Trophoblast cell (in vitro differentiated cells and primary cell): ENCODE measurements around the gene TAF1B.

ENCODE experiments used
- DNase-seq, 2 donors: peaks; one replicate each; pipeline ENCODE4 v3.0.0-alpha.2; 2016
- H2AFZ ChIP-seq: 2 replicates; pipeline ENCODE4 v1.6.1; 2013; ENCODE audit warnings: low read length, moderate library complexity, mild to moderate bottlenecking; ENCODE audit not compliant: insufficient read depth, poor library complexity
- H2AK5ac ChIP-seq: 2 replicates; pipeline ENCODE4 v1.6.1; 2013; ENCODE audit warnings: mild to moderate bottlenecking, low read length
- H2BK120ac ChIP-seq: 2 replicates; pipeline ENCODE4 v1.6.1; 2013; ENCODE audit warnings: low read length, mild to moderate bottlenecking, moderate library complexity; ENCODE audit not compliant: insufficient read depth, poor library complexity
- H2BK12ac ChIP-seq: 2 replicates; pipeline ENCODE4 v1.6.1; 2013; ENCODE audit warnings: mild to moderate bottlenecking, low read length, moderate library complexity
- H2BK5ac ChIP-seq: 2 replicates; pipeline ENCODE4 v1.6.1; 2013; ENCODE audit warnings: low read length, low read depth, moderate library complexity, mild to moderate bottlenecking; ENCODE audit not compliant: poor library complexity
- H3K14ac ChIP-seq: 2 replicates; pipeline ENCODE4 v1.6.1; 2013; ENCODE audit warnings: mild to moderate bottlenecking, low read length
- H3K18ac ChIP-seq: 2 replicates; pipeline ENCODE4 v1.6.1; 2013; ENCODE audit warnings: mild to moderate bottlenecking, low read length
- H3K23ac ChIP-seq: 2 replicates; pipeline ENCODE4 v1.6.1; 2013; ENCODE audit warnings: low read length
- H3K27ac ChIP-seq: 2 replicates; pipeline ENCODE4 v1.5.1; 2013; ENCODE audit warnings: low read depth, mild to moderate bottlenecking, inconsistent platforms, low read length, moderate library complexity
- H3K27me3 ChIP-seq: 2 replicates; pipeline ENCODE4 v1.6.1; 2013; ENCODE audit warnings: inconsistent platforms, mild to moderate bottlenecking, low read length, moderate library complexity; ENCODE audit not compliant: insufficient read depth
- H3K36me3 ChIP-seq, 2 experiments: 1 replicate in 1 of 2; 2 replicates in 1 of 2; pipeline ENCODE4 v1.6.1; 2013; ENCODE audit warnings: low read length in 2 of 2, mild to moderate bottlenecking in 2 of 2, moderate library complexity in 1 of 2; ENCODE audit not compliant: insufficient read depth in 2 of 2, control insufficient read depth in 1 of 2
- H3K4ac ChIP-seq: 2 replicates; pipeline ENCODE4 v1.6.1; 2013; ENCODE audit warnings: low read depth, mild to moderate bottlenecking, low read length, moderate library complexity
- H3K4me1 ChIP-seq, 2 experiments: 1 replicate in 1 of 2; 2 replicates in 1 of 2; pipeline ENCODE4 v1.6.1; 2013; ENCODE audit warnings: low read length in 2 of 2, mild to moderate bottlenecking in 2 of 2, moderate library complexity in 1 of 2; ENCODE audit not compliant: insufficient read depth in 2 of 2, control insufficient read depth in 1 of 2
- H3K4me2 ChIP-seq: 2 replicates; pipeline ENCODE4 v1.6.1; 2013; ENCODE audit warnings: inconsistent platforms, mild to moderate bottlenecking, low read length, moderate library complexity
- H3K4me3 ChIP-seq: 2 replicates; pipeline ENCODE4 v1.5.1; 2013; ENCODE audit warnings: mild to moderate bottlenecking, low read depth, low read length, inconsistent platforms
- H3K79me1 ChIP-seq: one replicate; pipeline ENCODE4 v1.6.1; 2013; ENCODE audit warnings: low read length
- H3K79me2 ChIP-seq: 2 replicates; pipeline ENCODE4 v1.6.1; 2013; ENCODE audit warnings: low read length, mild to moderate bottlenecking; ENCODE audit not compliant: control insufficient read depth, insufficient read depth, poor library complexity
- H3K9ac ChIP-seq: 2 replicates; pipeline ENCODE4 v1.6.1; 2013; ENCODE audit warnings: mild to moderate bottlenecking, low read length
- H3K9me3 ChIP-seq: 2 replicates; pipeline ENCODE4 v1.6.1; 2013; ENCODE audit warnings: low read depth, mild to moderate bottlenecking, control low read depth, inconsistent platforms, low read length; ENCODE audit not compliant: insufficient read depth
- H4K12ac ChIP-seq: 2 replicates; pipeline ENCODE4 v1.6.1; 2013; ENCODE audit warnings: low read depth, mild to moderate bottlenecking, low read length, moderate library complexity
- H4K8ac ChIP-seq: 2 replicates; pipeline ENCODE4 v1.6.1; 2013; ENCODE audit warnings: low read depth, mild to moderate bottlenecking, low read length, moderate library complexity
- H4K91ac ChIP-seq: one replicate; pipeline ENCODE4 v1.6.1; 2013; ENCODE audit warnings: low read depth, mild to moderate bottlenecking, low read length, moderate library complexity
- WGBS: extraction: QIAGEN DNeasy Blood & Tissue Kit; methylation state at CpG from one replicate; pipeline ENCODE4 v1.1.7; 2013; ENCODE audit warnings: missing lambda C conversion rate; ENCODE audit not compliant: insufficient read length, insufficient coverage; ENCODE audit errors: extremely low coverage; 5-methylcytosine and 5-hydroxymethylcytosine counted together

Gene TAF1B

DNA sequence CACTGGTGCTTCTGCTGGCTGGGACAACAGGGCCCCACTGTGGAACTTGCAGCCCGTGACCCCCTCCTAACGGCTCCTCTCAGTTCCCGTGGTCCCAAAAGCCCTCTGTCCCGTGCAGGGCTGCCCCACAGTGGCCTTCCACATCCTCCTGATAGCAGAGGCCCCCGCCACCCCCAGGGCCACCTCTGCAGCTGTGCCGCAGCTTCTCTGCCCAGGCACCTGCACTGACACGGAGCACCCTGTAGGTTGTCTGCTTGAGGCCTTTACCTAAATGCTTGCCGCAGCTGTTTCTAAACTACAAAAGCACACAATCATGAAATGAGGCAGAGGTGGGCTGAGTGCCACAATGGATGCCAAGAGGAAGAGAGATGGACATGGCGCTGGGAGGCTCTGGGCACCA, 94.7 kb downstream of the TAF1B start:
- Histone ChIP-seq H3K4me2 (no peak overlapping the region), H2BK5ac (no peak overlapping the region), H3K36me3 (peaks cover 1 to 5% of the 10 kb centered on the region in 2 experiments), H3K9me3 (no peaks in the 10 kb centered on the region), H3K18ac (no peak overlapping the region), H3K4ac (no peak overlapping the region), H3K9ac (no peak overlapping the region), H2AK5ac (no peak overlapping the region), H4K91ac (no peak overlapping the region), H3K4me1 (peaks cover 14% of the 10 kb centered on the region in 2 experiments), H2AFZ (no peak overlapping the region), H2BK12ac (no peak overlapping the region), H3K14ac (no peak overlapping the region), H2BK120ac (no peak overlapping the region), H4K8ac (no peak overlapping the region), H3K79me1 (no peaks in the 10 kb centered on the region), H3K79me2 (no peaks in the 10 kb centered on the region), H3K27ac (no peak overlapping the region), H3K27me3 (no peaks in the 10 kb centered on the region), H3K23ac (no peak overlapping the region), H4K12ac (no peak overlapping the region), H3K4me3 (no peak overlapping the region)
- WGBS: no CpG with 5 or more reads among the region's 9 CpGs
- no peak for DNase-seq

DNA sequence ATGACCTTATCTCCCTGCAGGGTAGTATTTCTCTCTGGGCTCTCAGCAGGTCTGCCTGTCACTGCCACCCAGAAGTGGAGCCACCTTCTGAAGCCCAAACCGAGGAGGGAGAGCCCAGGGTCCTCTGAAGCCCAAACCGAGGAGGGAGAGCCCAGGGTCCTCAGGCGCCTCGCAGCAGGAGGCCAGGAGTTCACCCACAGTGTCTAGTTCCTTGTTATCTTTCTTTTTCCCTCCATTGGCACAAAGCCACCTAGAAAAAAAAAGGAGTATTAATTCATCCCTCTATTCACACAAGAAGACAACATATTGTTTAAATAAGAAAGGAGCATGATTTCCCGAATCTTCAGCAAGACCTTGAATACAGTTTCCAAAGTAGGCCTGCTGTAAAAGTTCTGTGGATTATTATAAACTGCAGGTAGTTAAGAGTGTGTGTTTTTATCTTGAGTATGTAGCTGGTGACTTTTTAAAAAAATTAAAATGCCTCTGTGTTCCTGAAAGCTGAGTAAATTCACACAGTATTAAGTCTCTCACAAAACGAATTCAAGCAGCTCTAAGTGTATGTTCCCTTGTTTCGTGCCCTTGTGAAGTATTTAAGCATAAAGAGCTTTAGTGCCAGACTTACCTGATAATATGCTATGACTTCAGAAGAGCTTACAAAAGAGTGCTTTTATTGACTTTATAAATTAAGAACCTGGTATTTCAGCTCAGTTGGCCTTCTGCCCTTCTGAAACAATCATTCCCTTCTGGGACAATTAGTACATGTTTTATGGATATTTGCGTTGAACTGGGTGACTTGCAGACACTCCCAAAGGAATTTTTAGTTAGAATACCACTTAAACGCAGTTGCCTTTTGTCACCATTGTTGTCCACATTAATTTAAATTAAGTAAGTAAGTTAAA, 96.6 kb downstream of the TAF1B start:
- Histone ChIP-seq H3K23ac (no peak overlapping the region), H3K79me2 (no peaks in the 10 kb centered on the region), H2BK120ac (no peak overlapping the region), H2BK5ac (no peak overlapping the region), H4K8ac (no peak overlapping the region), H3K4me2 (no peak overlapping the region), H2AFZ (no peak overlapping the region), H3K14ac (no peak overlapping the region), H2AK5ac (peak overlapping the region; percentile 35), H2BK12ac (no peak overlapping the region), H3K4me1 (peaks cover 14% of the 10 kb centered on the region in 2 experiments), H3K27me3 (no peaks in the 10 kb centered on the region), H3K9me3 (no peaks in the 10 kb centered on the region), H3K36me3 (peaks cover 0 to 3% of the 10 kb centered on the region in 2 experiments), H3K79me1 (no peaks in the 10 kb centered on the region), H4K12ac (no peak overlapping the region), H3K27ac (no peak overlapping the region), H3K9ac (no peak overlapping the region), H3K4me3 (no peak overlapping the region), H3K18ac (no peak overlapping the region), H4K91ac (no peak overlapping the region), H3K4ac (no peak overlapping the region)
- no CpG with 5 or more reads among the region's 9 CpGs for WGBS
- no peak for DNase-seq

DNA sequence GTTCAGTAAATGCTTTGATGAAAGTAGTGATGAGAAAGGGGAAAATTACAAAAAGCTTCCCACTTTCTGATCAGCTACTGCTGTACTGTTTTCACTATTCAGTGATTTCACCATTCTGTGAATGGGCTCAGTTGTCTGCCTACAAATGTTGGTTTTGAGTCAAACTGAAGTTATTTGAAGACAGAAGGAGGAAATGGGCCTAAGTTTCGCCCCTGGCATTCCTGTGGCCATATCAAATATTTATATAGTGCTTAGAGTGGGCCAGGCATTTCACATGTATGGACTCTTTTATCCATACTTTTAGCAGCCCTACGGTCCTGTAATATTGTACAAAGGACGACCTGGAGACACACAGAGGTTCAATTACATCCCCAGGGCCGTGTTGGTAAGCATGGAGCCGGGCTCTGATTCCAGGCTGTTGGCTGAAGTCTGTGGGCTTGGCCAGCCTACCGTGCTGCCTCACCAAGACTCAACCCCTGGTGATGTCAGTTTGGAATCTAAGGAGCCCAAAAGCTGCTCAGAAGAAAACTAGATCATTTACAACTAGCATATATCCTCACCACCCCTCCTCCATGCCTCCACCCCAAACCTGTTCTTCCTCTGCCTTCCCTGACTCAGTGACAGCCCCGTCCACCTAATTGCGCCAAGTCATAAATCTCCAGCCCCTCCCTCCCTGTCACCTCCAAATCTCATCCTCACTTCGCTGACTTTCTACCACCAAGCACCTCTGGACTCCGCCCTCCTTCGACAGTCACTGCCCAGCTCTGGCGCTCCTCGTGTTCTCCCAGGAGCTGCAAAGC, 98.1 kb downstream of the TAF1B start:
- WGBS: no CpG with 5 or more reads among the region's 13 CpGs
- H3K14ac ChIP-seq: no peak overlapping the region
- H2BK120ac ChIP-seq: no peak overlapping the region
- no peak overlapping the region for H3K4ac ChIP-seq
- no peak overlapping the region for H2AK5ac ChIP-seq
- H3K18ac ChIP-seq: no peak overlapping the region
- H3K79me1 ChIP-seq: no peaks in the 10 kb centered on the region
- no peaks in the 10 kb centered on the region for H3K36me3 ChIP-seq
- H3K23ac ChIP-seq: no peak overlapping the region
- H3K4me3 ChIP-seq: no peak overlapping the region
- H2AFZ ChIP-seq: no peak overlapping the region
- no peaks in the 10 kb centered on the region for H3K9me3 ChIP-seq
- H3K4me2 ChIP-seq: peak overlapping the region; percentile 8
- DNase-seq: no peak
- no peak overlapping the region for H3K27ac ChIP-seq
- no peak overlapping the region for H2BK12ac ChIP-seq
- no peak overlapping the region for H4K8ac ChIP-seq
- H3K79me2 ChIP-seq: no peaks in the 10 kb centered on the region
- H3K9ac ChIP-seq: no peak overlapping the region
- no peaks in the 10 kb centered on the region for H3K27me3 ChIP-seq
- no peak overlapping the region for H4K12ac ChIP-seq
- H2BK5ac ChIP-seq: no peak overlapping the region
- peaks cover 14% of the 10 kb centered on the region in 2 experiments for H3K4me1 ChIP-seq
- no peak overlapping the region for H4K91ac ChIP-seq

DNA sequence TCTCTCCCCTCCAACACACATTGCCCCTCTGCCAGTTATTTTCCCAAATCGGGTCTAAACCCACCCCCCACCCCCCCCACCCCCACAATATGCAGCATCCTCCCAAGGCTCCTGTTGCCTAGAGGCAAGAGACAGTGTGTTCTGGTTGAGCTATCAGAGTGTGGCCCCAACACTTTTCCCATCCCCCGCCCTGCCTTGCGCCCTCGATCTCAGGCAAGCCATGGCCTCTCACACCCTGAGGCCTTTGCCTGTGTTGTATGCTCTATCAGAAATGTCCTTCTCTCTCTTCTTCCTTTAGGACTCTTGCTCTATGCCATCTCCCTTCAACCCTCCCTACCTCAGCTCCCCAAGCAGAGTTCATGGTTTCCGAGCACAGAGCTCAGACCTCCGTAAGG, 98.7 kb downstream of the TAF1B start:
- Histone ChIP-seq H3K27me3 (no peaks in the 10 kb centered on the region), H3K14ac (no peak overlapping the region), H4K91ac (no peak overlapping the region), H3K36me3 (no peaks in the 10 kb centered on the region), H3K4ac (no peak overlapping the region), H3K4me2 (no peak overlapping the region), H3K27ac (no peak overlapping the region), H3K4me1 (peaks cover 14 to 17% of the 10 kb centered on the region in 2 experiments), H3K23ac (no peak overlapping the region), H2AK5ac (no peak overlapping the region), H3K9me3 (no peaks in the 10 kb centered on the region), H3K18ac (no peak overlapping the region), H2BK5ac (no peak overlapping the region), H2AFZ (no peak overlapping the region), H3K79me1 (no peaks in the 10 kb centered on the region), H2BK12ac (no peak overlapping the region), H3K4me3 (peak overlapping the region; percentile 54), H4K8ac (no peak overlapping the region), H3K79me2 (no peaks in the 10 kb centered on the region), H4K12ac (no peak overlapping the region), H2BK120ac (no peak overlapping the region), H3K9ac (no peak overlapping the region)
- no peak for DNase-seq
- no CpG with 5 or more reads among the region's 6 CpGs for WGBS
